HG03135 (cell line): ENCODE data around the gene PADI2.

Experiments
- ATAC-seq: cut with Tn5 transposase; IDR thresholded peaks from one replicate; pipeline ENCODE4 v1.9.1; 2021; ENCODE audit warnings: mild to moderate bottlenecking, moderate library complexity; ENCODE audit not compliant: unreplicated experiment

PADI2 gene

DNA sequence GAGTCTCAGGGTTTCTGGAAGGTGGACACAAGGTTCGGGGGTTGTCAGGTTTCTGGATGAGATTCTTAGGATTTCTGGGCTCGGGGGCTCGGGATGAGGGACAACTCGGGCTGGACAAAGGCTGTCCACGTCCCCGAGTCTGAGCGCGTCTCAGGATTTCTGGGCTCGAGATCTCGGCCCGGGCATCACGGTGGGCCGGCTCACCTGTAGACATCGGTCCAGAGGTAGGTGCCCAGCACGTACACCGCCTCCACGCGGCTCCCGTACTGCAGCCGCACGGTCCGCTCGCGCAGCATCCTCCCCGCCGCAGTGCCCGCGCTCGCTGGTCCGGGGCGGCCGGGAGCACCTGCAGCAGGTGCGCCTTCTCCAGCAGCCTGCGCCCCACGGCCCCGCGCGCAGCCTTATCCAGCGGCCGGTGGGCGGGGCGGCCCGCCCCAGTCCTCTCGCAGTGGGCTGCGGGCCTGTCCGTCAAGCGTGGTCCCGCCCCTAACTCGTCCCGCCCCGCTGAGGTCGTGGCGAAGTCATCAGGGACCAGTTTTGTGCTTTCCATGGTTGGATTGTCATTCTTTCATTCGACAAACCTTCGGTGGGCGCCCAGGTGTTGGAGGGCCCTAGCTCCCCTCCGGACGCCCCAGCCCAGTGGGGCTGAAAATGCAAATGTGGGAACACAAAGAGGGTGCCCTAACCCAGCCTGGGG, at the start of gene PADI2:
PADI2 (minus strand) TSS at position 376 of the 697 bp plus-strand sequence; CDS start at position 296, 80 bp downstream.
- ATAC-seq: peak; percentile 63

DNA sequence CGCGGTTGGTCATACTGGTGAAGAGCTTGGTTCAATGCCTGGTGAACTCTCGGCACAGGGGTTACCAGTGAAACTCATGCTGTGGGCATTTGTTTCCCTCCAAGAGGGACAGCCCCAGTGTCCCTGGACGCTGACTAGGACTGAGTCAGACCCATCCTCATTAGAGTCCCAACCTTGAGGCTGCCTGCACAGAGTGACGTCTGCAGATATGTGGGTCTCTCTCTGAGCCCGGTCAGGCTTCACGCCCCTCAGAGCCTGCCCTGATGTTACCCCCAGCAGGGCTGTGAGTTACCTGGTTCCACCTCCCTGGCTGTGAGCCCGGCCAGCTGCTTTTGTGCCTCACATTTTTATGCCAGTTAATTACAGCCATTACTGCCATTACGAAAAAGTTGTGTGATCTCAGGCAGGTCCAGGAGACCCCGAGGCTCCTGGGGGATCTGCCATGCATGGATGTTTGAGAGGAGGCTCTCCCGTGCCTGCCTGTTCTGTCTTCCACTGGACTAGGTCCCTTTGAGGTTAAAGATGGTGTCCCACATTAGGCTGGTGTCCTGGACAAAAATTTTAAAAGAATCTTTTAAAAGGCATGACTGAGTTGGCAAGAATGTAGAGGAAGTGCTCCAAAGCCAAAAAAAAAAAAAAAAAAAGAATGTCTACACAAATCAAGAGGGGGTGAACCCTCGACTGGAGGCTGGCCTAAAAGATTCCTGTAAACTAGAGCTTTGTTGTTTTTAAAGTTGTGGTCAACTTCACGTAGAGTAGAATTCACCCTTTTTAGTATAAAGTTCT, 49.0 kb upstream of the PADI2 start:
- ATAC-seq: no peak

DNA sequence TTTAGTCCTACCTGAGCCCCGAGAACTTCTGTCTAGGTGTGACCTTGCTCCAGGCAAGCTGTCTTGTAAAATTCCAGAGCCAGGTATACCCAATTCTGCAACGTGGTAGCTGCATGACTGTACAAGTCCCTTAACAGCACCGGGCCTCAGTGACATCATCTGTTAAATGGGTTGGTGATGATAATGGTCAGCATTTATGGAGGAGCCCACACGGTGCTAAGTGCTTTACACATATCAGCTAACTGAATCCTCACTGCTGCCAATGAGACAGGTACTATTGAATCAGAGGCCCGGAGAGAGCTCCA, 48.5 kb upstream of the PADI2 start:
- no peak for ATAC-seq

DNA sequence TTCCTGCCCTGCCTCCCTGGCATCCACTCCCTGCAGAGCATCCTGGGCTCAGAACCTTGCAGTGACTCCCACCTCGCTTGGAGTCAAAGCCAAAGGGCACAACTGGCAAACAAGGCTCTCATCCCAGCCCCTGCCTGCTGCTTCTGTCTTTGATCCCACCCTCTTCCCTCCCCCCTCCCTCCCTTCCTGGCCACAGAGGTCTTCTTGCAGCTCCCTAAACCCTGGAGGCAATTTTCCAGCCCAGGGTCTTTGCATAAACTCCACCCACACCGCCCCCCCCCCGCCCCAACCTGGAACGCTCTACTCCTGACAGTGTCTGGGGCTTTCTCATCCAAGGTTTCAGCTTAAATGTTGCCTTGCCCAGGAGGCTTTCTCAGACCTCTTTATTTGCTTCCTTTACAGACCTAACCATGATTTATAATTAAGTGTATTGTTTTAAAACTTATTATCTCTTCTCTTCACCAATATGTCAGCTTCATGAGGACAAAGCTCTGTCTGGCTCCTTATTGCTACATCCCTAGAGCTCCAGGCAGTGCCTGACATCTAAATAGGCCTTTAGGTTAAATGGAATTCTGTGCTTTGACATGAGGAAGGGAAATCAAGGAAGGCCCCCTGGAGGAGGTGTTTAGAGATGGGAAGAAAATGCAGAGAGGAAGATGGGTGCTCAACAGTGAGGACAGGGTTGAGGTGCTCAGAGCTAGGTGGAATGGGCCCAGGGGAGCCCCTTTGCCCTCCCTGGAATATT, 48.0 kb upstream of the PADI2 start:
- no peak for ATAC-seq

DNA sequence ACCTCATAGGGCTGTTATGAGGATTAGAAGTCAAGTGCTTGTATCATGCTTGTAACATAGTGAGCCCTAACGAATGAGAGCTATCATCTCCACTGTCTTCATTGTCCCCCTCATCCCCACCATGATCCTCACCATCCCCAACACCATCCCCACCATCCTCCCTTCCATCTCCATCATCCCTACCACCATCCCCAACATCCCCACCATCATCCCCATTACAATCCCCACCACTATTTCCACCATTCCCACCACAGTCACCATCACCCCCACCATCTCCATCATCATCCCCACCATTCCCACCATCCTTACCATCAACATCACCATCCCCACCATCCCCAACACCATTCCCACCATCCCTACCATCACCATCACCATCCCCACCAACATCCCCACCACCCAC, 46.6 kb upstream of the PADI2 start:
- ATAC-seq: no peak

GRCh38 chr1:17163789-17164666, 44.8 kb upstream of the PADI2 start:
- ATAC-seq: no peak

DNA sequence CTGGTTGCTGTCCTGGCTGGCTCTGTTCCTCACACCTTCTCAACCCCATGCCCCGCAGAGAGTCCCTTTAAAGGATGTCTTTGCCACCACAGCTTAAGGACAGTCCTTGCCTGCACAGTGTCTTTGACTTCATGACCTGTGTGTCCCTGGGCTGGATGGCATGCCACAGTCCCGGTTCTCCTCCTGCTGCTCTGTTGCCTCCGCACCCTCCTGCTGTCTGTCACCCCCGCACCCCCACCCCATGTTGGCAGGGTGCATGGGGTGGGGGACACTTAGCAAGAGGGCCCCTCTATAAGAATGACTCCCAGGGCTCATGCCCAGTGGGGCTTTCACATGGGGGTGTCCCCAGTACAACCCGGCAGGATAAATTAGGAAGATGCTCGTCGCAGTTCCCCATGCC, 44.1 kb upstream of the PADI2 start:
- ATAC-seq: no peak

DNA sequence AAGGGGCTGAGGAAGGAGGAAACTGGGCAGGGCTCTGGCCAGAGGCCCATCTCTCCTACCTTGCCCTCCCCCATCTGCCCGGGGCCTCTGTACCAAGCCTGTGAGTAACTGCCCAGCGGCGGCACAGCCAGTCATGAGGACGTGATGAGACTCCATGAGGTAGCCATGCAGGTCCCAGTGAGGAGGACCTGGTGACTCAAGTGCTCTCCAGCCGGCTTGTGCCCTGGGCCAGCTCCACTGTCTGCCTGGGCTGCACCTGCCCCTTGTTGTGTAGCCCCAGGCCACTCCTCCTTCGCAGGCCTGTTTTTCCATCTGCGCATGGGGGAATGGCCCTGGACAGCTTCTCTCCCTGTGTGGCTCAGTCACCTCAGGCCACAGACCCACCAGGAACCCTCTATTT, 43.7 kb upstream of the PADI2 start:
- ATAC-seq: no peak

DNA sequence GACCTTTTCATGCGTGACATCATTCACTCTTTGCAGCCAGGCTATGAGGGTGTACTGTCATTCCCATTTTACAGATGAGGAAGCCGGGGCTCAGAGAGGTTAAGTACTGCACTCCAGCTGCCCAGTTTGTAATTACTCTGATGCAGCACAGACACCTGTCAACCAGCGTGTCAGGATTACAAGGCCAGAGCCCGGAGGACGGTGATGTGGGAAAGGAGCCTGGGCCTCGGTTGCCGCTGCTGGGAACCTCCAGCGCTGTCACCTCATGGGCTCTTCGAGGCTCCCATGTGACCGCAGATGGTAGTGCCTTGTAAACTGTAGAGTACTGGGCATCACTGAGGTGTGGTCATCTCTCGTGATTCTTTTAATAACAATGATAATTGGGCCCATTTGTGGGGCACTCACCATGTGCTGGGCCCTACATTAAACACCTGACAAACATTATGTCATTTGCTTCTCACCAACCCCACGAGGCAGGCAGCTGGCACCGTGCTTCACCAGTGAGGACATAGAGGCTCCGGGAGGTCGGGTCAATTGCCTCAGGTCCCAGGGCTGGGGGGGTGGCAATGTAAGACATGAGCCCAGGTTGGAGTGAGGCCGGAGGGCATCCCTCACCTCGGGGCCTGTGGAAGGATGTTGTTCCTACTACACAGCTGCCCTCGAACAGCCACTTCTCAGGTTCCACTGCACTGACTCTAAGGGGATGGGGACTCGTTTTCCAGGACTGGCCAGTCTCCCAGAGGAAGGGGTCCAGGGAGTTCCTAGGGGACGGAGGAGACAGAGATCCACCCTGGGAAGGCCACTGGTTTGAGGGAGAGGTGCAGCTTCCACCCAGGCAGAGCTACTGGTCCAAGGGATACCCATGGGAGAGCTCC, 42.9 kb upstream of the PADI2 start:
- no peak for ATAC-seq

DNA sequence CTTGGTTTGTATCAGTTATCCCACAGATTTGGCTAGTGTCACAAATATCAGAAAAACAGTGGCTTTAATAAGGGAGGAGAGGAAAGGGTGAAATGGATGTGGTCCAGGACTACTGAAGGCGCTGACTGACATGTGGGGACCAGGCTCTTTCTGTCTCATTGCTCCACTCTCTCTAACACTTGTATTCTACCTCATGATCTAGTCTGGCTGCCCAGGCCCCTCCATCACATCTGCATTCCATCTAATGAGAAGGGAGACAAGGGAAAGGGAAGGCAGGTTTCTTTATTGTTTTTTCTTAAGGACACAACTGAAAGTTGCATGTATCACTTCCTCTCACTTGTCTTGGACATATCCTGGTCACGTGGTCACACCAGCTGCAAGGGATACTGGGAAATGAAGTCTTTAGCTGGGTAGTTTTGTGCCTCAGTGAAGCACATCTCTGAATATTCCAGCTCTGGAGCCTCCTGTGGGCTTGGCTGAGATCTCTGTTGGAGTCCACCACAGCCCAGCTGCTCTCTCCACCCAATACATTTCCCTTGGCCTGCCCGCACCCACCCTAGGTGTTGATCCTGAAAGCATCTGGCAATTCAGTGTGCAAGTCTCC, 42.0 kb upstream of the PADI2 start:
- ATAC-seq: no peak

- ATAC-seq: no peak
These were observed 39.7 kb upstream of the PADI2 start for GRCh38 chr1:17158961-17159360.

DNA sequence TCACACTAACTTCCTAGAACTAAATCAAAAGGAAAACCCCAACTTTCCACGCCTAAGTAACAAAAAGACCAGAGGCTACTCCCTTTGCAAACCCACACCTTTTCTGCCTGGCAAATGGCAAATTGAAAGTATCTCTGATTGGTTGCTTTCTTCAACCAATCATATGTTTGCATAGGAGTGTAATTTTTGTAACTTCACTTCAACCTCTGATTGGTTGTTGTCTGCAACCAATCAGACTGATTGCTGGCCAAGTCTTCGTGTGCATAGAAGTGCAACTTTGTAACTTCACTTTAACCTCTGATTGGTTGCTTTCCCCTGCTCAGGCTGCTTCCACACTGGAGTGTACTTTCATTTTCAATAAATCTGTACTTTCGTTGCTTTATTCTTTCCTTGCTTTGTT, 36.9 kb upstream of the PADI2 start:
- no peak for ATAC-seq

- ATAC-seq: no peak
These were observed 36.1 kb upstream of the PADI2 start for GRCh38 chr1:17155257-17155920.

DNA sequence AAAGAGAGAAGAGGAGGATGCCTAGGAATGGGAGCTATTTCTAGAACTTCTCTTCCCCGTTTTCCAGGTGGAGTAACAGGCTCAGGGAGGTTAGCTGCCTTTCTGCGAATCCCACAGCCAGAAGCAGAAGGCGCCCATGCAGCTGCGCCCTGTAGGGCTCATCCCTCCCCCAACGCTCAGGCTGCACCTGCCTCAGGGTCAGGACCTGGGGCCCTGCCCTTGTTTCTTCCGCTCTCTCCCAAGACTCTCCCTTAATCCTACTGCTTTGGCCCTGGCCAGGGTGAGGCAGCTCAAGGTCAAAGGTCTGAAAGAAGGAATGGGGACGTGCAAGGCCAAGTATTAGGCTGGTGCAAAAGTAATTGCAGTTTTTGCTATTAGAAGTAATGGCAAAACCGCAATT, 30.5 kb upstream of the PADI2 start:
- ATAC-seq: no peak

GRCh38 chr1:17148950-17149608, 29.8 kb upstream of the PADI2 start:
- no peak for ATAC-seq

DNA sequence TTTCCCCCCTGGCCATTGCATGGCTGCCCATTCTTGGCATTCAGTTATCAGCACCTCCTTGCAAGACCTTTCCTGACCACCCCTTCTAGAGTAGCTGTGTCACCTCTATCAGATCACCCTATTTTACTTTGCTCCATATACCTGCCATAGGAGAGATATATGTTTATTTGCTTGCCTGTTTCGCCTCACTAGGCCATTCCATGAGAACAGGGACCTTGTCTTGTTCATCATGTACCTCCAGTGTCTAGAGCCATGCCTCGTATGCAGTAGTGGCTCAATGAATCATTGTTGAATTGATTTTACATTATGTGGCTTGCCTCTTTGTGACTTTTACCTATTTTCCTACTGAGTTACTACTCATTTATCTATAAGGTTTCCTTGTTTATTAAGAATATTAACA, 26.4 kb upstream of the PADI2 start:
- ATAC-seq: no peak

DNA sequence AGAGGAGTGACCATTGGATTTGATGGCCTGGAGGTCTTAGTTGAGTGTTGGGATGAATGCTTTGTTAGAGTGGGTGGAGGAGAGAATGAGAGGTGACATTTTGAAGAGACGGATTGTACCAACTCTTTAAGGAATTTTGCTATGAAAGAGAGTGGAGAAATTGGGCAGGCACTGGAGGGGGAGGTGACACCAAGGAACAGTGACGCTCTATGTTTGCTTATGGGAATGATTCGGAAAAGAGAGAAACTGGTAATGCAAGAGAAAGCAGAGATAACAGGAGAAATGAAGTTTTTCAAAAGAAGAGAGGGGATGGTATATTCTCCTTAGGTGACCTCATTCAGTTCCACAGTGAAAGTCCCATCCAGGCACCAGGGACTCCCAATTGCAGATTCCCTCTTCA, 24.5 kb upstream of the PADI2 start:
- ATAC-seq: no peak

GRCh38 chr1:17141441-17142197, 22.4 kb upstream of the PADI2 start:
- ATAC-seq: no peak
